Measurements from ENCODE around the gene RPS3A.

Gene RPS3A

GRCh38 chr4:151153585-151153984 lies 54.2 kb downstream of the RPS3A start:
- no peak for DNase-seq (ENCODE audit: extremely low read depth, low read depth)
- no peak for TF ChIP-seq CTCF (IDR thresholded peaks at IDR 0.05; ENCODE audit: low read depth, low read length)

Data from AG09319 (cell line).